CD4-positive, alpha-beta T cell (primary cell): ENCODE data around the gene SEL1L3. TPM values are rescaled to one million over a fixed set of nuclear protein-coding genes. Genes with fewer than 3 reads are reported as not detected.

Experiments used
- ATAC-seq: fragments of 200-7000 bp; cut with Tn5 transposase; one replicate; pipeline ENCODE4 v1.10.0; 2022; ENCODE audit warnings: mild to moderate bottlenecking; ENCODE audit not compliant: poor library complexity
- CTCF ChIA-PET: fragments of 350-600 bp; sonication (Branson Sonifier 250); formaldehyde crosslinking; loops from one replicate; lab custom pipeline; 2021; ENCODE audit warnings: antibody characterized with exemption, inconsistent platforms; lab: Charles Lee
- POLR2A ChIA-PET: fragments of 350-600 bp; sonication (Branson Sonifier 250); formaldehyde crosslinking; loops from one replicate; lab custom pipeline; 2021; ENCODE audit warnings: antibody characterized with exemption, inconsistent platforms; lab: Charles Lee
- DNase-seq, 14 experiments: peaks; one replicate each; pipeline ENCODE4 v3.0.0-alpha.2; 2013 to 2020; ENCODE audit warnings: mixed read lengths in 2 of 14
- H3K27ac ChIP-seq, 2 donors: one replicate each; pipeline versions ENCODE4 v1.5.1 to v1.7.0; 2013; ENCODE audit warnings: low read length in 2 of 2, low read depth in 1 of 2, mild to moderate bottlenecking in 1 of 2
- H3K27me3 ChIP-seq, 2 experiments: 1 replicate in 1 of 2; 2 replicates in 1 of 2; pipeline versions ENCODE4 v1.6.1 to v1.7.0; 2013; ENCODE audit warnings: low read length in 2 of 2, control low read depth in 1 of 2, mild to moderate bottlenecking in 1 of 2, moderate library complexity in 1 of 2; ENCODE audit not compliant: insufficient read depth in 2 of 2, control insufficient read depth in 1 of 2
- H3K36me3 ChIP-seq: one replicate; pipeline ENCODE4 v1.6.1; 2013; ENCODE audit warnings: low read length, control low read depth; ENCODE audit not compliant: insufficient read depth
- H3K4me1 ChIP-seq: one replicate; pipeline ENCODE4 v1.6.1; 2013; ENCODE audit warnings: low read length, control low read depth; ENCODE audit not compliant: insufficient read depth
- H3K4me3 ChIP-seq: one replicate; pipeline ENCODE4 v1.5.1; 2013; ENCODE audit warnings: mild to moderate bottlenecking, low read length, moderate library complexity
- H3K9me3 ChIP-seq, 2 experiments: 1 replicate in 1 of 2; 2 replicates in 1 of 2; pipeline versions ENCODE4 v1.6.1 to v1.7.0; 2013; ENCODE audit warnings: low read length in 2 of 2, mild to moderate bottlenecking in 2 of 2, control low read depth in 1 of 2, moderate library complexity in 1 of 2; ENCODE audit not compliant: control insufficient read depth in 1 of 2, insufficient read depth in 1 of 2
- H3K27ac Mint-ChIP-seq: one replicate; pipeline ENCODE4 v1.8.0; 2020; ENCODE audit warnings: mixed read lengths
- H3K27me3 Mint-ChIP-seq: one replicate; pipeline ENCODE4 v1.8.0; 2021; ENCODE audit warnings: mixed read lengths
- H3K36me3 Mint-ChIP-seq: one replicate; pipeline ENCODE4 v1.8.0; 2021; ENCODE audit warnings: low read depth, mixed read lengths
- H3K4me1 Mint-ChIP-seq: one replicate; pipeline ENCODE4 v1.8.0; 2021; ENCODE audit warnings: low read depth, mixed read lengths
- H3K4me3 Mint-ChIP-seq: one replicate; pipeline ENCODE4 v1.8.0; 2020; ENCODE audit warnings: mild to moderate bottlenecking, mixed read lengths
- H3K9me3 Mint-ChIP-seq: one replicate; pipeline ENCODE4 v1.8.0; 2020; ENCODE audit warnings: mixed read lengths
- CTCF ChIP-seq: fragments of 200-600 bp; IDR thresholded peaks from one replicate; pipeline ENCODE4 v1.8.0; 2022; ENCODE audit warnings: antibody characterized with exemption, mild to moderate bottlenecking
- intact Hi-C, 2 experiments: fragments of 100-400 bp; cut with DNase I in 1 of 2; cut with micrococcal nuclease in 1 of 2; formaldehyde crosslinking; loops; one replicate each; pipeline versions ENCODE4 v1.15.1 to v1.9.0; 2023 to 2025; cut with DNase I, micrococcal nuclease
- total RNA-seq, 174 experiments: library from RNA in 2 of 174; stranded (reverse) in 2 of 174; gene quantifications; one replicate each; pipeline ENCODE4 v1.2.3 and lab custom pipeline; 2021 to 2026

The SEL1L3 gene
- total RNA-seq, 2 experiments from 2014 or later: 34.9 to 36.5 TPM

- H3K4me1 Mint-ChIP-seq: no peaks in the 10 kb centered on the region
- ATAC-seq: no peak
- Histone ChIP-seq H3K36me3 (peaks cover 81% of the 10 kb centered on the region), H3K4me1 (no peaks in the 10 kb centered on the region), H3K27ac (no peak overlapping the region), H3K27me3 (no peaks in the 10 kb centered on the region), H3K9me3 (no peaks in the 10 kb centered on the region), H3K4me3 (no peak overlapping the region)
- no peaks in the 10 kb centered on the region for H3K27me3 Mint-ChIP-seq
- TF ChIP-seq CTCF: no peak
- no peak overlapping the region for H3K27ac Mint-ChIP-seq
- peaks cover 84% of the 10 kb centered on the region for H3K36me3 Mint-ChIP-seq
- ChIA-PET CTCF (no interaction called here), POLR2A (no interaction called here)
- no peaks in the 10 kb centered on the region for H3K9me3 Mint-ChIP-seq
- no peak for DNase-seq
- H3K4me3 Mint-ChIP-seq: no peak overlapping the region
- intact Hi-C loops: no loop called here
Measured at GRCh38 chr4:25760048-25760447, 102.7 kb downstream of the SEL1L3 start.

- no peaks in the 10 kb centered on the region for H3K9me3 ChIP-seq
- Mint-ChIP-seq H3K9me3 (no peaks in the 10 kb centered on the region), H3K4me1 (no peaks in the 10 kb centered on the region), H3K27ac (no peak overlapping the region), H3K36me3 (peaks cover 78% of the 10 kb centered on the region), H3K27me3 (no peaks in the 10 kb centered on the region), H3K4me3 (no peak overlapping the region)
- DNase-seq (no peak), ATAC-seq (no peak)
- H3K4me3 ChIP-seq: no peak overlapping the region
- intact Hi-C loops: no loop called here
- H3K36me3 ChIP-seq: peaks cover 72% of the 10 kb centered on the region
- H3K4me1 ChIP-seq: no peaks in the 10 kb centered on the region
- no peak overlapping the region for H3K27ac ChIP-seq
- POLR2A ChIA-PET: no interaction called here
- CTCF ChIA-PET: no interaction called here
- no peaks in the 10 kb centered on the region for H3K27me3 ChIP-seq
- no peak for TF ChIP-seq CTCF
Measured at GRCh38 chr4:25759101-25759500, 103.7 kb downstream of the SEL1L3 start.

GRCh38 chr4:25757452-25757851, 105.3 kb downstream of the SEL1L3 start:
- peaks cover 70% of the 10 kb centered on the region for H3K36me3 Mint-ChIP-seq
- ATAC-seq: no peak
- CTCF ChIA-PET: no interaction called here

More at GRCh38 chr4:25757452-25757851, 105.3 kb downstream of the SEL1L3 start:
- intact Hi-C loops: no loop called here
- Histone ChIP-seq H3K27me3 (no peaks in the 10 kb centered on the region), H3K36me3 (peaks cover 68% of the 10 kb centered on the region), H3K4me1 (no peaks in the 10 kb centered on the region), H3K9me3 (no peaks in the 10 kb centered on the region), H3K4me3 (no peak overlapping the region), H3K27ac (no peak overlapping the region)
- POLR2A ChIA-PET: no interaction called here
- no peaks in the 10 kb centered on the region for H3K4me1 Mint-ChIP-seq
- no peaks in the 10 kb centered on the region for H3K27me3 Mint-ChIP-seq
- no peak for DNase-seq
- no peak overlapping the region for H3K27ac Mint-ChIP-seq
- no peak for TF ChIP-seq CTCF
- no peak overlapping the region for H3K4me3 Mint-ChIP-seq
- no peaks in the 10 kb centered on the region for H3K9me3 Mint-ChIP-seq
